ENCODE results near the gene ST8SIA5. TPM values are rescaled to one million over a fixed set of nuclear protein-coding genes. Genes with fewer than 3 reads are reported as not detected.

Gene ST8SIA5
- total and polyA plus RNA-seq, 7 donors = under 0.01 to 0.81 (median 0.22) TPM; not detected in 3

- Histone ChIP-seq H3K36me3 (no peaks in the 10 kb centered on the region), H3K4me3 (no peak overlapping the region), H3K4me1 (no peaks in the 10 kb centered on the region), H3K27me3 (peaks cover 0 to 8% (median 0%) of the 10 kb centered on the region in 3 donors), H3K27ac (no peak overlapping the region), H3K9me3 (no peaks in the 10 kb centered on the region)
- no peak for DNase-seq
- TF ChIP-seq EP300 (IDR thresholded peaks at IDR 0.05) = no peak
- no peak for TF ChIP-seq POLR2A (IDR thresholded peaks at IDR 0.05)
- TF ChIP-seq POLR2AphosphoS5 (IDR thresholded peaks at IDR 0.05) = no peak
- TF ChIP-seq CTCF (IDR thresholded peaks at IDR 0.05) = no peak
- intact Hi-C loops (cut with DNase I) = no loop called here
Observed at GRCh38 chr18:46767217-46767616, 10.4 kb upstream of the ST8SIA5 start.

GRCh38 chr18:46764586-46764985 lies 7.7 kb upstream of the ST8SIA5 start:
- no peaks in the 10 kb centered on the region for H3K4me1 ChIP-seq
- no peaks in the 10 kb centered on the region for H3K36me3 ChIP-seq
- no peak overlapping the region for H3K27ac ChIP-seq
- no peak for DNase-seq
- 86 to 91% methylated on average over 2 of the region's 2 CpGs for WGBS, 2 donors
- H3K27me3 ChIP-seq = peaks cover 0 to 30% (median 8%) of the 10 kb centered on the region in 3 donors
- no peak overlapping the region for H3K4me3 ChIP-seq
- no peaks in the 10 kb centered on the region for H3K9me3 ChIP-seq
- TF ChIP-seq EP300 (IDR thresholded peaks at IDR 0.05) (no peak), POLR2A (IDR thresholded peaks at IDR 0.05) (no peak), POLR2AphosphoS5 (IDR thresholded peaks at IDR 0.05) (no peak), CTCF (IDR thresholded peaks at IDR 0.05) (no peak)
- intact Hi-C loops (cut with DNase I) = no loop called here

GRCh38 chr18:46761059-46761769 lies 4.4 kb upstream of the ST8SIA5 start:
- no peak for DNase-seq
- peaks cover 22 to 62% (median 28%) of the 10 kb centered on the region in 3 donors for H3K27me3 ChIP-seq
- no peak overlapping the region for H3K4me3 ChIP-seq
- H3K4me1 ChIP-seq = peaks cover 0 to 19% (median 18%) of the 10 kb centered on the region in 4 donors
- no peaks in the 10 kb centered on the region for H3K9me3 ChIP-seq
- whole genome bisulfite sequencing, 2 donors = 67 to 69% methylated on average over 2 of the region's 2 CpGs
- TF ChIP-seq POLR2AphosphoS5 (IDR thresholded peaks at IDR 0.05) (no peak), POLR2A (IDR thresholded peaks at IDR 0.05) (no peak), EP300 (IDR thresholded peaks at IDR 0.05) (no peak), CTCF (IDR thresholded peaks at IDR 0.05) (no peak)
- intact Hi-C loops (cut with DNase I) = no loop called here
- no peaks in the 10 kb centered on the region for H3K36me3 ChIP-seq
- no peak overlapping the region for H3K27ac ChIP-seq

DNA sequence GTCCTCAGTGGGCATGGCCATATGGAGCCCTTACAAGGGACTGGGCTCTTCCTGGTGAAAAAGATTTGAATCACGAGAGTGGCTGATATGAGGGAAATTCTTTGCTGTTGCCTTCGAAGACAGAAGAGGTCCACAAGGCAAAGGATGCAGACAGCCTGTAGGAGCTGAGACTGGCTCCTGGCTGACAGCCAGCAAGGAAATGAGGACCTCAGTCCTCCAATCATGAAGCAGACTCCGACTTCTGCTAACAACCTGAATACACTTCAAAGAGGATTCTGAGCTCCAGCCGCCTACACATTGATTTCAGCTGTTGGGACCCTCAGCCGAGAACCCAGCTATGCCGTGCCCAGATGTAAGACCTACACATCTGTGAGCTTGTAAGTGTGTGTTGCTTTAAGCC lies 3.0 kb upstream of the ST8SIA5 start:
- H3K9me3 ChIP-seq = no peaks in the 10 kb centered on the region
- no peaks in the 10 kb centered on the region for H3K36me3 ChIP-seq
- DNase-seq = no peak
- TF ChIP-seq POLR2A (IDR thresholded peaks at IDR 0.05) = no peak
- TF ChIP-seq EP300 (IDR thresholded peaks at IDR 0.05) = no peak
- TF ChIP-seq POLR2AphosphoS5 (IDR thresholded peaks at IDR 0.05) = no peak
- no peak for TF ChIP-seq CTCF (IDR thresholded peaks at IDR 0.05)
- peaks cover 25 to 75% (median 31%) of the 10 kb centered on the region in 3 donors for H3K27me3 ChIP-seq
- intact Hi-C loops (cut with DNase I) = no loop called here
- H3K4me1 ChIP-seq = peaks cover 0 to 24% (median 22%) of the 10 kb centered on the region in 4 donors
- no peak overlapping the region for H3K27ac ChIP-seq
- H3K4me3 ChIP-seq = no peak overlapping the region
- 23 to 47% methylated on average over 6 of the region's 6 CpGs for WGBS, 2 donors

Measured in sigmoid colon (tissue), 7 donors.